SK-N-MC (cell line): ENCODE measurements around the gene FAT2.

Experiments
- EZH2 ChIP-seq: fragments of 200-600 bp; sonication (generic); IDR thresholded peaks from one replicate; pipeline ENCODE4 v1.6.1; 2017; ENCODE audit warnings: antibody characterized with exemption
- FOXP2 ChIP-seq: optimal IDR thresholded peaks from 2 replicates; pipeline ENCODE3; 2011; ENCODE audit warnings: mild to moderate bottlenecking, moderate library complexity; ENCODE audit not compliant: insufficient read depth; ENCODE audit errors: extremely low read length, control extremely low read depth
- POLR2AphosphoS5 ChIP-seq: IDR thresholded peaks from 2 replicates; pipeline ENCODE4 v1.6.1; 2012; ENCODE audit warnings: mild to moderate bottlenecking, low read depth, low read length, borderline replicate concordance

GRCh38 chr5:151630088-151630487, 39.0 kb upstream of the FAT2 start:
- TF ChIP-seq POLR2AphosphoS5 = no peak
- TF ChIP-seq FOXP2 = no peak
- TF ChIP-seq EZH2 = no peak
